ENCODE measurements around the gene NTF3.
"Not testable (repeated sequence)": the region's sequence is repeated elsewhere in the genome, so short reads cannot be mapped to it uniquely, and the experiment has no call there.

NTF3 gene

GRCh38 chr12:5514016-5514415 lies 82.1 kb downstream of the NTF3 start:
- FAIRE-seq = no peak

GRCh38 chr12:5514545-5514944 lies 82.6 kb downstream of the NTF3 start:
- FAIRE-seq = no peak

- FAIRE-seq = no peak
These were observed 83.5 kb downstream of the NTF3 start for GRCh38 chr12:5515458-5515857.

- no peak for FAIRE-seq
These were observed 84.7 kb downstream of the NTF3 start for GRCh38 chr12:5516371-5517241.

DNA sequence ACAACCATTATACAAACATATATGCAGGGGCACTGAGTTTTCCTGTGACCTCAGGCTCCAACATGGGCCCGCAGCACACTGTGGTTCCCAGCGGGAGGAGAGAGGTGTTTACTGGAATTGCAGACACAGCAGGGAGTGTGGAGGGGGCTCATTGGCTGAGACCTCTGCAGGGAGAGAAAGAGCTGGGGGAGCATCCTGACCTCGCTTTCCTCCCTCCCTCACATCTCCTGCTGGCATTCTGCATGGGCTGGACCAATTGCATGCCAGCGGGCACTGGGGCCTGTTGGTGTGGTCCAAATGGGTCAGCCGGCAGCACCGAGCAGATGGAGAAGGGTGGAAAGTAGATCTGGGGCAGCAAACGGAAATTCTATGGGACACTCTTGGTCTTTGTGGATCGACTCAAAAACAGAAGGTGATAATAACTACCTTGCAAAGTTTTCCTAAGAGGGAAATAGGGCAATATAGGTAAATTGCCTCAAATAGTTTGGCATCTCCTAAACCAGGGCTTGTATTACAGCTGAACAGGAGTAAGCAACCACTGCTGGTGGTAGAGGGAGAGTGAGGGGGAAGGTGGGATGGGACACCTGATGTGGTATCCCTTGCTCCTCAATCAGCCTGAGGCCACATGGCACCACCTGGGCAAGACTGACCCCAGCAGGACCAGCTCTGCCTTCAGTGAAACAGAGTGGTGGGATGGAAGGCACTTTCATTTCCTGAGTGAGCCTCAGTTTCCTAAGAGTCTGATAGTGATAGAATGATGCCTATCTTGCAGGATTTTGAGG lies 86.9 kb downstream of the NTF3 start:
- no peak for FAIRE-seq

DNA sequence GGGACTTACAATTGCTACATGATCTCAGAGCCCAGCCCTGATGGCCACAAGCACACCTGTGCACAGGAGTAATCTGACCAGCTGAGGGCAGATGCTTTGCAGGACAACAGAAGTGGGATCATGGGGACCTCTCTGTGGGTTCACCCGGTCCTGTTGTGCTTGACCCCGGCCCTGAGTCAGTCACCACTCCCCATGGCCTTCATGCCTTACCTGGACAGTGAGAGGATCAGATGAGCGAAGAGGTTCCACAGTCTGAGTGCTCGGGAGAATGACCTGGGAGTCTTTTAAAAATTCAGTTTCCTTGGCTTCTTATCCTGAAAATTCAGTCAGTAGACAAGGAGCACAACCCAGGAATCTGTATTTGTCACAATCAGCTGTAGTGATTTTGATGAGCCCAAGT lies 88.1 kb downstream of the NTF3 start:
- FAIRE-seq = no peak

DNA sequence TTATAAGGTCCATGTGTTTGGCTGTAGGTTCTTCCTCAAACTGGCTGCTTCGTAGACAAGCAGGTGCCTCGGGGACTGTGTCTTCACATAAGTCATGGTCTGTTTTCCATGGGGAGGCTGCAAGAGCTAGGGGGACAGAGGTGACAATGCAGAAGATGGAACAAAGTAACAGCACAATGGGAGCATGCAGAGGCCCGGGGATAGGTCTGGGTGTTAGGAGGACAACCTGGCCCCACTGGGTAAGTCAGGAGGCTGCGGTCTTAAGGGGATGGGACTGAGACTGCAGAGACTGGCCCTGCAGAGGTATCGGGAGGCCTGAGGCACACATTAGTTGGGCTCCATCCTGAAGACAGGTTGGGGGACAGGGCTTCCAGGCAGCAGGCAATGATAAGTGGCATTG lies 88.9 kb downstream of the NTF3 start:
- FAIRE-seq = no peak

GRCh38 chr12:5521456-5522325 lies 89.8 kb downstream of the NTF3 start:
- no peak for FAIRE-seq

- no peak for FAIRE-seq
These were observed 90.8 kb downstream of the NTF3 start for GRCh38 chr12:5522432-5523335.

DNA sequence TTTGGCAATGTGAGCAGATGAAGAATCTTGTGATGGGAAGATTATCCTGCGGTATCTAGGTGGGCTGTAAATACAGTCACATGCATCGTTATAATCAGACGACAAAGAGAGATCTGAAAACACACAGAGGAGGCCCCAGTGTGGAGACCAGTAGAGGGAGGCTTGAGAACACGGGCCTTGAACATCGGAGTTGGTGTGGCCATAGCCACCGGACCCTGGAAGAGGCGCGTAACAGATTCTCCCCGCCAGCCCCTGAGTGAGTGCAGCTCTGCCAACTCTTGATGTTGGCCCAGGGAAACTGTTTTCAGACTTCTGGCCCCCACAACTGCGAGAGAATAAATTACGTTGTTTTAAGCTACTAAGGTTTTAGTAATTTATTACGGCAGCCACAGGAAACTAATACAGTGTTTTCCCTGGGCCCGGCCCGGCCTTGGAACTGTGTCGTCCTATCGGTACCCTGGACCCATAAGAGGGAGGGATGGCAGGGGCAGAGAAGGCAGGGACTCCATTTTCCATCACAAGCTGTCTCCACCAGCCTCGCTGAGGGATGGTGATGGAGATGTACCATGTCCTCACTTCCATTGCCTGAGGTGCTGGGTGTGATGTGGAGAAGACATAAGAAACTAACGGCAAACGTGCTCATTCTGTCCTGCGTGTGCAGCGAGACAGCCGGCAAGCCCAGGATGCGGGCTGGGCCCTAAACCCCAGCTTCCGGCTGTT lies 91.6 kb downstream of the NTF3 start:
- no peak for FAIRE-seq

GRCh38 chr12:5524116-5524768 lies 92.3 kb downstream of the NTF3 start:
- FAIRE-seq = no peak

GRCh38 chr12:5524769-5525436 lies 93.0 kb downstream of the NTF3 start:
- FAIRE-seq = no peak

DNA sequence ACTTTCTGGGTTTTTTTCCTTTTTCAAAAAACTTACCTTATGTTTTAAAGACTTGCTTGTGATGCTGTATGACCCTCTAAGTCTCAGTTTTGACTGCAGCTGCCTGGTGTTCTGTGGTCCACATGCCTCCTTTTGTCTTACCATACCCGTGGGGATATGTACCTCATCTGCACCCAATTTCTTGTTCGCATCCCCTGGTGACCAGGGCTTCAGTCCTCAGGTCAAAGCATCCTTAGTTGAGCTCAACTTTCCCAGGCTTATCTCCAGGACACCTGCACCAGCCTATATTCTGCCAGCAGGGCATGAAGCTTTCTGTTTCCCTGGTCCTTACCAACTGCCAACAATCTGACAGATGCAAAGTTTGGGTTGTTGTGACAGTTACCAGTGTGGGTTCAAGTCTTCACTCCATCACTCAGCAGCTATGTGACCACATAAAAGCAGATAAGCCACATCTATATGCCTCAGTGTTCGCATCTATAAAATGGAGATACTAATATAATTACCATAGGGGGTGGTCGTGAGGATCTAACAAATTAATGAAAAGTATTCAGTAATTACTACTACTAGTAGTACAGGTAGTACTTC lies 94.0 kb downstream of the NTF3 start:
- no peak for FAIRE-seq

DNA sequence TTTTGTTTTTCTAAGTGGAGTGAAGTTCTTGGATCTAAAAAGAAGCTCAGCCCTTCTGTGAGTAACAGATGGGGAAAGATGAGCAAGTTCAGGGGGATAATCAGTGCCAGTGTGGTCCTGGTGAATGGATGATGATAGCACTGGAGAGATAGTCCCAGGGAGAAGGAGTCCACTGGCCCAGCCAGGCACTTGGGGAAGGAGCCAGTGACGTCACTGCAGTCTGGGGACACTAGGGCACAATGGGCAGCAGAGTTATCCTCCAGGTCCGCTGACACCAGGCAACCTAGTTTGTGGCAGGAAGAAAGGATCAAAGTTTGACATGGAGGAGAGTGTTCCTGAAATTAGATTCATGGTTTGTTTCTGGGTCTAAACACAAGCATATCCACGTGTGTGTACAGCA lies 101.5 kb downstream of the NTF3 start:
- FAIRE-seq = no peak

- no peak for FAIRE-seq
These were observed 102.7 kb downstream of the NTF3 start for GRCh38 chr12:5534426-5535199.

- no peak for FAIRE-seq
These were observed 103.6 kb downstream of the NTF3 start for GRCh38 chr12:5535541-5535940.

- FAIRE-seq = not testable (repeated sequence)
These were observed 105.2 kb downstream of the NTF3 start for GRCh38 chr12:5537026-5537615.

DNA sequence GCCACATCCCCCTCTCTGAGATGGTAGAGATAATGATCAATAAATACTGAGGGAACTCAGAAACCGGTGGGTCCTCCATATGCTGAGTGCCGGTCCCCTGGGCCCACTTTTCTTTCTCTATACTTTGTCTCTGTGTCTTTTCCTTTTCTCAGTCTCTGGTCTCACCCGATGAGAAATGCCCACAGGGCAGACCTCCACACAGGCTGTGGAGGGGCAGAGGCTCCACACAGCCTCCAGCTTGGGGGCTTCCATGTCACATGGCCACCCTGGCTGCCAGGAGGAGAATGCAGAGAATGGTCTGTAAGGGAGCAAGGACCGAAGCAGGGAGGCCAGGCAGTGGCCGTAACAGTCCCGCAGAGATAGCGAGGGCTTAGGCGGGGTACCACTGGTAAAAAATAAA lies 105.9 kb downstream of the NTF3 start:
- no peak for FAIRE-seq

All from A204.1 (cell line).